ENCODE measurements around the gene DHX16.

DNA sequence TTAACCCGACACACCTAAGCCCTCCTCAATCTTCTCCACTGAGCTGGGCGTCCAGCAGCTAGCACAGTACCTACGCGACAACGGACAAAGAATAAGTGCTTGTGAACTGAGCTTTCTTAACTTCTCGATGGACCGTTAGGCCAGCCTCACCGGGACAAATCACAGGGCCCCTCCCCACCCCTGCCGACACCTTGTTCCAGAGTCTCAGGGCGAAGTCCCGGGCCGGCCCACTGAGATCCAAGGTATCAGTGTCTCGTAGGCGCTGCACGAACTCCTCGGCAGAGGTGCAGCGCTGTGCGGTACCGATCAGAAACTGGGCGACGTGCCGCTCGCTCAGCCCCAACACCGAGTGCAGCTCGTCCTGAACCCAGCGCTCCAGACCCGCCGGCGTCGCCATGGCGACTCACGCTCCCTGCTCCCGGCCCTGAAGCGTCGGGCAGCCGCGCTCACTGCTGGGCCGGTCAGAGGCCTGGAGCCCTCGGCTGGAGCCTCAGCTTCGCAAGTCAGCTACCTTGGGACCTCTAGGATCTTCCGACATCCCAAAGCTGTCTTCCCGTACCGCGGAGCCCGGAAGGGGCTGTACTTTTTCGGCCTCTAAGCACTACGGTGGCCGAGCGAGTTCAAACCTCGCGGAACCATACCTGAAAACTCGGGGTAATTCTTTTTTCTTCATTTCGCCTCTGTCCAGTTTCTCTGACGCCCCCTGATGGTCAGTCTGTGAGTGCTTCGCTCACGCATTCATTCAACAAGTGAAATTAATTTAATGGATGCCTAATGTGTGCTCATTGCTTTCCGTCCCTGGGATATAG lies at the start of gene DHX16:
- TF ChIP-seq, protein P1, sequence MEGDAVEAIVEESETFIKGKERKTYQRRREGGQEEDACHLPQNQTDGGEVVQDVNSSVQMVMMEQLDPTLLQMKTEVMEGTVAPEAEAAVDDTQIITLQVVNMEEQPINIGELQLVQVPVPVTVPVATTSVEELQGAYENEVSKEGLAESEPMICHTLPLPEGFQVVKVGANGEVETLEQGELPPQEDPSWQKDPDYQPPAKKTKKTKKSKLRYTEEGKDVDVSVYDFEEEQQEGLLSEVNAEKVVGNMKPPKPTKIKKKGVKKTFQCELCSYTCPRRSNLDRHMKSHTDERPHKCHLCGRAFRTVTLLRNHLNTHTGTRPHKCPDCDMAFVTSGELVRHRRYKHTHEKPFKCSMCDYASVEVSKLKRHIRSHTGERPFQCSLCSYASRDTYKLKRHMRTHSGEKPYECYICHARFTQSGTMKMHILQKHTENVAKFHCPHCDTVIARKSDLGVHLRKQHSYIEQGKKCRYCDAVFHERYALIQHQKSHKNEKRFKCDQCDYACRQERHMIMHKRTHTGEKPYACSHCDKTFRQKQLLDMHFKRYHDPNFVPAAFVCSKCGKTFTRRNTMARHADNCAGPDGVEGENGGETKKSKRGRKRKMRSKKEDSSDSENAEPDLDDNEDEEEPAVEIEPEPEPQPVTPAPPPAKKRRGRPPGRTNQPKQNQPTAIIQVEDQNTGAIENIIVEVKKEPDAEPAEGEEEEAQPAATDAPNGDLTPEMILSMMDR (IDR thresholded peaks at IDR 0.05): peak; percentile 93
- TF ChIP-seq EZH2phosphoT487 (IDR thresholded peaks at IDR 0.05): no peak
- no peak for TF ChIP-seq EZH2 (IDR thresholded peaks at IDR 0.05)

Data from neural progenitor cell (in vitro differentiated cells).